COR-L47 (cell line): ENCODE measurements around the gene MDM2.
"Not testable (repeated sequence)": the region's sequence is repeated elsewhere in the genome, so short reads cannot be mapped to it uniquely, and the experiment has no call there.

Experiments
- DNase-seq: peaks from one replicate; lab custom pipeline; 2025; lab: John Stamatoyannopoulos, UW

Gene MDM2

DNA sequence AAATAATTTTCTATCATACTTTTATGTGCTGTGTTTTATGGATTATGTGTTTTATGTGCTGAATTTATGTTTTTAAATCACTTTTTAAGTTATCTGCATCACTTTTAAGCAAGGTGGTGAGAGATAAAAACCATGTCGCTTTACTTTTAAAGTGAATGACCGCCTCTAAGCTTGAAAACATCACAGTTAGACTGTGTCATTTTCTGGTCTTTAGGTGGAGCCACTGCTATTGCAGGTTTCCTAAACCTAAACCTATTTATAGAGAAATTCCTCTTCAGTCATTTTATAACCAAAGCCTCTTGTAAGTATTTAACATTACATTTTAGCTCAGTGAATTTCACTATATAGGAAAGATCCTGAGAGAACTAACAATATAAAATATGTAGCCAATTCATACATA, 21.0 kb upstream of the MDM2 start:
- DNase-seq, result no peak

DNA sequence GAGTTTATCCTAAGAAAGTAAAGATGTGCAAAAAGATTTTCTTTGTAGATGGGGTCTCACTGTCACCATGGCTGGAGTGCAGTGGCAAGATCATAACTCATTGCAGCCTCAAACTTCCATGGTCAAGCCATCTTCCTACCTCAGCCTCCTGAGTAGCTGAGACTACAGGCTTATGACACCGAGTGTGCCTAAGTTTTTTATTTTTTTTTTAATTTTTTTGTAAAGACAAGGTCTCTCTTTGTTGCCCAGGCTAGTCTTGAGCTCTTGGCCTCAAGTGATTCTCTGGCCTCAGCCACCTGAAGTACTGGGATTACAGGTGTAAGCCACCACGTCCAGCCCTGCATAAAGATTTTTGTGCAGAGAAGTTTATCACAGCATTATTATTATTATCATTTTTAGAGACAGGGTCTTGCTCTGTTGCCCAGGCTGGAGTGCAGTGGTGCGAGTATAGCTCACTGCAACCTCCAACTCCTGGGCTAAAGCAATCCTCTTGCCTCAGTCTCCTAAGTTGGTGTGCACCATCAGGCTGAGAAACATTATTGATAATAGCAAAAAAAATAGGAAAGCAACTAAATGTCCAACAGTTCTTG, 19.3 kb upstream of the MDM2 start:
- no peak for DNase-seq

DNA sequence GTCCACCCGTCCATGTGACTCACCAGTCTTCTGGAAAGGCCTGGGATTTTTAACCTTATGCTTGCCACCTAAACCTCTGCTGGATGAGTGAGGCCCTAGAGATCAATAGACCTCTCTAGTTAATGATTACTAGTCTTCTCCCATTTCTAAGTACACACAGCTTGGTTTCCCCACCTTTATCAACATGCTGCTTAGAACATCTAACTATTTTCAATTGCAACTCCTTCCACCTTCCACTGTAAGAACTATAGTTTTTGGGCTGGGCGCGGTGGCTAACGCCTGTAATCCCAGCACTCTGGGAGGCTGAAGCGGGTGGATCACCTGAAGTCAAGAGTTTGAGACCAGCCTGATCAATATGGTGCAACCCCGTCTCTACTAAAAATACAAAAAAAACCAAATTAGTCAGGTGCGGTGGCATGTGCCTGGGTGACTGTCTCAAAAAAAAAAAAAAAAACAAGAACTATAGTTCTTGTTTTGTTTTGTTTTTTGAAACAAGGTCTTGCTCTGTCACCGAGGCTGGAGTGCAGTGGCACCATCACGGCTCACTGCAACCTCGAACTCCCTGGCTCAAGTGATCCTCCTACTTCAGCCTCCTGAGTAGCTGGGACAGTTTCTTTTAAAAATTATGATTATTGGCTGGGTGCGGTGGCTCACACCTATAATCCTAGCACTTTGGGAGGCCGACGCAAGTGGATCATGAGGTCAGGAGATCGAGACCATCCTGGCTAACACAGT, 18.7 kb upstream of the MDM2 start:
- no peak for DNase-seq

DNA sequence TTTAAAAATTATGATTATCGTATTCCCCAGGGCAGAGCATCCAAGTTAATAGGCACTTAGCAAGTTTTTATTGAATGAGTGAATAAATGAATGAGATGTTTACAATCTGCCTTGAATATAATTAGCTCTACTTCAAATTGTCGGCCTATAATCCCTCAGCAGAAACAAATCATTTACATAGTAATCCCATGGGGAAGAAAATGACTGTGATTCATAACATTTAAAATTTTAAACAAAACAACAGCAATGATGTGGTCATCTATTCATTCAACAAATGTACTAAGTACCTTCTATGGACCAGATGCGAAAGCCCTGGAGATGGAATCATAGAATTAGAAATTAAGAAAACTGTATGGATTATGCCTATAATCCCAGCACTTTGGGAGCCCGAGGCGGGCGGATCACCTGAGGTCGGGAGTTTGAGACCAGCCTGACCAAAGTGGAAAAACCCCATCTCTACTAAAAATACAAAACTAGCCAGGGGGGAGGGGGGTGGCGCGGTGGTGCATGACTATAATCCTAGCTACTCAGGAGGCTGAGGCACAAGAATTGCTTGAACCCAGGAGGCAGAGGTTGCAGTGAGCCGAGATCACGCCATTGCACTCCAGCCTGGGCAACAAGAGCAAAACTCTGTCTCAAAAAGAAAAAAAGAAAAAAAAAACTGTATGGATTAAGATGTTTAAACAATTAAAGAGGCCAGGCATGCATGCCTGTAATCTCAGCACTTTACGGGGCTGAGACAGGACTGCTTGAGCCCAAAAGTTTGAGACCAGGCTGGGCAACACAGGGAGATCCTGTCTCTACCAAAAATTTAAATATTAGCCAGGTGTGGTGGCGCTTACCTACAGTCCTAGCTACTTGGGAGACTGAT, 17.7 kb upstream of the MDM2 start:
- DNase-seq, result no peak

DNA sequence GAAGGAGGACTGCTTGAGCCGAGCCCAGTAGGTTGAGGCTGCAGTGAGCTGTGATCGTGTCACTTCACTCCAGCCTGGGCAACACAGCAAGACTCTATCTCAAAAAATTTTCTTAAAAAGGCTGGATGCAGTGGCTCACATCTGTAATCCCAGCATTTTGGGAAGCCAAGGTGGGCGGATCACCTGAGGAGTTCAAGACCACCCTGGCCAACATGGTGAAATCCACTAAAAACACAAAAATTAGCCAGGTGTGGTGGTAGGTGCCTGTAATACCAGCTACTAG, 17.1 kb upstream of the MDM2 start:
- no peak for DNase-seq

DNA sequence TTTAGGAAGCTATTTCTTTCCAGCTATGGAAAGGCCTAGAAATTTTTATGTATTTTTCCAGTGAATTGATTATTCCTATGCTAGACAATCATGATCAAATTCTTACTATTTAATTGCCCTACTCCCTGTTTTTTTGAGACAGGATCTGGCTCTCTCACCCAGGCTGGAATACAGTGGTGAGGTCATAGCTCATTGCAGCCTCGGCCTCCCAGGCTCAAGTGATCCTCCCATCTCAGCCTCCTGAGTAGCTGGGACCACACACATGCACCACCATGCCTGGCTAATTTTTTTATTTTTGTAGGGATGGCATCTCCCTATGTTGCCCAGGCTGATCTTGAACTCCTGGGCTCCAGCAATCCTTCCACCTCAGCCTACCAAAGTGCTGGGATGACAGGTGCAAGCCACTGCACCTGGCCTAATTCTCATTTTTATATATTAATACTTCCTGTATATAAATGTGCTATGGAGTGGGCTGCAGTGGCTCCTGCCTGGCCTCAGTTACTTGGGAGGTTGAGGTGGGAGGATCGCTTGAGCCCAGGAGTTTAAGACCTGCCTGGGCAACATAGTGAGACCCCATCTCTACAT, 16.0 kb upstream of the MDM2 start:
- no peak for DNase-seq

DNA sequence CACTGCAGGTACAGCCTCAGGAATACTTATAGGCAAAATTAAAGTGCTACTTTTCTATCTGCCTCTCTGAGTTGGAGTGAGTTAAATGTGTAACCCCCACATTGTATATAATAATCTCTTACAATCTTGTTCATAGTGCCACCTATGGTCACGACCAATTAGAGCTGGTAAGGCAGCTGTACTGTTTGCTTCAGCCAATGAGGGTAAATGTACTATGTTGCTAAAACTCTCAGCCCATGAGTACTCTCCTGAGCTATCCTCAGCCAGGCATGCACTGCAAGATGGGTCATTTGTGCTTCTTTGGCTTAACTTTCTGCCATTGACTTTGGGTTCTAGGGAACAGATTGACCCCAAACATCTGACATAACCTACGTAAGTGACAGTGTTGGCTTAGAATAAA, 15.0 kb upstream of the MDM2 start:
- no peak for DNase-seq

DNA sequence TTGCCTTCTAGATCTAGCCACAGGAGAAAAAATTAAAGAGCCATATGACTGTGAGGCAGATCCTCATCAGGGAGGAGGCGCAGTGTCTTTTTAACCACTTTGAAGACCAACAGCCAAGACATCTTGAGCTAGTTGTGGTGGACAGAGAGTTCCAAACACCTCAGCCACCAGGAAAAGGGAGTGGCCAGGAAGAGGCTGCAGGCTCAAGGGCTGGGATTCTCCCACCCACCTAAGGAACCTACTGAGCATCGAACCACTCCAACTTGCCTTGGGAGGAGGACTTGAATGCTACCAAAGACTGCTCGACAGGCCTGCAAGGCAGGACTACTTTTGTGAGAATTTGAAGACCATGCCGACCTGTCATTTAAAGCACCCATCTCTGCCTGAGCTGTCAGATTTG, 14.5 kb upstream of the MDM2 start:
- no peak for DNase-seq

DNA sequence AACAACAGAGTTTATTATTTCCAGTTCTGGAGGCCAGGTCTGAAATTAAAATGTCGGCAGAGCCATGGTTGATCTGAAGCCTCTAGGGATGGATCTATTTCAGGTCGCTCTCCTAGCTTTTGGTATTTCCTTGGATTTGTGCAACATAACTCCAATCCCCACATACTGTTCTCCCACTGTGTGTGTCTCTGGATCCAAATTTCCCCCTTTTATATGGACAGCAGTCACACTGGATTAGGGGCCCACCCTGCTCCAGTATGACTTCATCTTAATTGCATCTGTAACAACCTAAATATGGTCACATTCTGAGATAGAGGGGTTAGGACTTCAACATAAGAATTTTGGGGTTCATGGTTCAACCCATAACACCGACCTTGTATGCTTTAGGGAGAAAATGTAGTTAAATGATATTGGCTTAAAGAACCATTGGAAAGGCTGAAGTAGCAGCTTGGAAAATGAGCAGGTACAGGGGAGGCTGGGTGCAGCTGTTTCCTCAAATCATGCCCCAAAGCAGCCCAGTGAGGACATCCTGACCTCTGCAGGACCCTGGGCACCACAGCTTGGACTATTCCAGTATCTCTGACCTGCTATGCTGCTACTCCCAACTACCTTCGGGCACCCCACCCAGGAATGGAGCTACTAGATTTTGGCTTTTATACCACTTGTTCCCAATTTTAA, 13.9 kb upstream of the MDM2 start:
- no peak for DNase-seq

DNA sequence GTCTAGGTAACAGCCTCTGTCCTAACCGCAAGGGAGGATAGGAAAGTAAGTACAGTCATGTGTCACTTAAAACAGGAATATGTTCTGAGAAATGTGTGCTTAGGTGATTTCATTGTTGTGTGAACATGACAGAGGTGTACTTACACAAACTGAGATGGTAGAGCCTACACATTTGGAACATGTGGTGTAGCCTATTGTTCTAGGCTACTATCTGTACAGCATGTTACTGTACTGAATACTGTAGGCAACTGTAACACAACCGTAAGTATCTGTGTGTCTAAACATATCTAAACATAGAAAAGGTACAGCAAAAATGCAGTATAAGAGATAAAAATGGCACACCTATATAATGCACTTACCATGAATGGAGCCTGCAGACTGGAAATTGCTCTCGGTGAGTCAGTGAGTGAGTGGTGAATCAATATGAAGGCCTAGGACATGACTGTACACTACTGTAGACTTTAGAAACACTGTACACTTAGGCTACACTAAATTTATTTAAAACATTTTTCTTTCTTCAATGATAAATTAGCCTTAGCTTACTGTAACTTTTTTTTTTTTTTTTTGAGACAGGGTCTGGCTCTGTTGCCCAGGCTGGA, 13.2 kb upstream of the MDM2 start:
- no peak for DNase-seq

DNA sequence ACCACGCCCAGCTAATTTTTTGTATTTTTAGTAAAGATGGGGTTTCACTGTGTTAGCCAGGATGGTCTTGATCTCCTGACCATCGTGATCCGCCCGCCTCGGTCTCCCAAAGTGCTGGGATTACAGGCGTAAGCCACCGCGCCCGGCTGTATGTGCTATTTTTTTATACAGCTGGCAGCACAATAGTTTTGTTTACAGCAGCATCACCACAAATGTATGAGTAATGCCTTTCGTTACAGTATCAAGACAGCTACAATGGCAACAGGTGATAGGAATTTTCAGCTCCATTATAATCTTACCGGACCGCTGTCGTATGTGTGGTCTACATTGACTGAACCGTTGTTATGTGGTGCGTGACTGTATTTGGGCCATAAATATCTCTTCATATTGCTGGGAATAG, 11.6 kb upstream of the MDM2 start:
- no peak for DNase-seq

DNA sequence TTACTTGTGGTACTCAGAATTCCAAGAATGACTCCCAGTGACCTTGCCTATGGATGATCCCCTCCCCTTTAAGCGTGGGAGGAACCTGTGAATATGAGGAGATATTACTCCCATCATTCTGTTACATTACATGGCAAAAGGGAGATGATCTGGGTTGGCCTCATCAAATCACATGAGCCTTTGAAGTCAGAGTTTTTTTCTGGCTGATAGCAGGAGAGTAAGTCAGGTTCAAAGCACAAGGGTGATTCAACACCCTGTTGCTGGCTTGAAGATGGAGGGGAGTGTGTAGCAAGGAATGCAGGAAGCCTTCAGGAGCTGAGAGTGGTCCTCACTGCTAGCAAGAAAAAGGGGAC, 9.1 kb upstream of the MDM2 start:
- no peak for DNase-seq

DNA sequence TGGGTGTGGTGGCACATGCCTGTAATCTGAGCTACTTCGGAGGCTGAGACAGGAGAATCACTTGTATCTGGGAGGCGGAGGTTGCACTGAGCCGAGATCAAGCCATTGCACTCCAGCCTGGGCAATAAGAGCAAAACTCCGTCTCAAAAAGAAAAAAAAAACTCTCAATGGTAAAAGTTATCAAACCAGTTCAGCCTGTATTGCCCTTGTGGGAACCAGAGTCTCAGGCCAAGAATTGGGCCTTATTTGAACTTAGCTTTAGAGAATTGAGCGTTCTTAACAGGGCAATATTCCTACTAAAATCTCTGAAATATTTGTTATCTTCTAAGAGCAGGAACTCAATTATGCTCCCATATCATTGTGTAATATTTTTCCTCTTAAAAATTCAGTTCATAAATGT, 7.7 kb upstream of the MDM2 start:
- DNase-seq, result no peak

DNA sequence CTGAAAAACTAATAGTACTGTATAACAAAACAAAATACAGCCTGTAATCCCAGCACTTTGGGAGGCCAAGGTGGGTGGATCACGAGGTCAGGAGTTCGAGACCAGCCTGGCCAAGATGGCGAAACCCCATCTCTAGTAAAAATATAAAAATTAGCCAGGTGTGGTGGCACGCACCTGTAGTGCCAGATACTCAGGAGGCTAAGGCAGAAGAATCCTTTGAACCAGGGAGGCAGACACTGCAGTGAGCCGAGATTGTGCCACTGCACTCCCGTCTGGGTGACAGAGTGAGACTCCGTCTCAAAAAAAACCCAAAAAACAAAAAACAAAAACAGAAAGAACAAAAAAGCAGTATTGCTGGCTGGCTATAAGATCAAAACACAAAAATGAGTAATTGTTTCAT, 6.9 kb upstream of the MDM2 start:
- not testable (repeated sequence) for DNase-seq

DNA sequence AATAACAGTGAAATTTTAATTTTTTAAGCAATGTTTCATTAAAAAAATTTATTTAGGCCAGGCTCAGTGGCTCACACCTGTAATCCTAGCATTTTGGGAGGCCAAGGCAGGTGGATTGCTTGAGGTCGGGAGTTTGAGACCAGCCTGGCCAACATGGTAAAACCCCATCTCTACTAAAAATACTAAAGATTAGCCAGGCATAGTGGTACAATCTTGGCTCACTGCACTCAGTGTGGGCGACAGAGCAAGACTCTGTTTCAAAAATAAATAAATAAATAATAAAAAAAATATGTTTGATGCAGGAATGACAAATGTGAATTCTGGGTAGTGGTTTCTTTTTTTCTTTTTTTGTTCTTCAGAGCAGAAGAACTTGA, 5.6 kb upstream of the MDM2 start:
- DNase-seq, result not testable (repeated sequence)

DNA sequence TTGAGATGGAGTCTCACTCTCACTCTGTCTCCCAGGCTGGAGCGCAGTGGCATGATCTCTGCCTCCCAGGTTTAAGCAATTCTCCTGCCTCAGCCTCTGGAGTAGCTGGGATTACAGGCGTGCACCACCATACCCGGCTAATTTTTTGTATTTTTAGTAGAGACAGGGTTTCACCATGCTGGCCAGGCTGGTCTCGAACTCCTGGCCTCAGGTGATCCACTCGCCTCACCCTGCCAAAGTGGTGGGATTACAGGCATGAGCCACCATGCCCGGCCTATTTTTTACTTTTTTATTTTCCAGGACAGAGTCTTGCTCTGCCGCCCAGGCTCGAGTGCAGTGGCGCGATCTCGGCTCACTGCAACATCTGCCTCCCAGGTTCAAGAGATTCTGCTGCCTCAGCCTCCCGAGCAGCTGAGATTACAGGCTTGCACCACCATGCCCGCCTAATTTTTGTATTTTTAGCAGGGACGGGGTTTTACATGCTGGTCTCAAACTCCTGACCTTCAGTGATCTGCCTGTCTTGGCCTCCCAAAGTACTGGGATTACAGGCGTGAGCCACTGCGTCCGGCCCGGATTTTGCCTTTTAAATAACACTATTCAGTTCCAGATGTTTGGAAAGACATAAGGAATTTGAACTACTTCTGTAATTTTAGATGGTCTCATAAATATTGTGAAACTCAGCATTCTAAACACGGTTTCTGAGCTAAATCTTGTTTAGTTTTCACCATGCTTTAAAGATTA, 4.9 kb upstream of the MDM2 start:
- not testable (repeated sequence) for DNase-seq

DNA sequence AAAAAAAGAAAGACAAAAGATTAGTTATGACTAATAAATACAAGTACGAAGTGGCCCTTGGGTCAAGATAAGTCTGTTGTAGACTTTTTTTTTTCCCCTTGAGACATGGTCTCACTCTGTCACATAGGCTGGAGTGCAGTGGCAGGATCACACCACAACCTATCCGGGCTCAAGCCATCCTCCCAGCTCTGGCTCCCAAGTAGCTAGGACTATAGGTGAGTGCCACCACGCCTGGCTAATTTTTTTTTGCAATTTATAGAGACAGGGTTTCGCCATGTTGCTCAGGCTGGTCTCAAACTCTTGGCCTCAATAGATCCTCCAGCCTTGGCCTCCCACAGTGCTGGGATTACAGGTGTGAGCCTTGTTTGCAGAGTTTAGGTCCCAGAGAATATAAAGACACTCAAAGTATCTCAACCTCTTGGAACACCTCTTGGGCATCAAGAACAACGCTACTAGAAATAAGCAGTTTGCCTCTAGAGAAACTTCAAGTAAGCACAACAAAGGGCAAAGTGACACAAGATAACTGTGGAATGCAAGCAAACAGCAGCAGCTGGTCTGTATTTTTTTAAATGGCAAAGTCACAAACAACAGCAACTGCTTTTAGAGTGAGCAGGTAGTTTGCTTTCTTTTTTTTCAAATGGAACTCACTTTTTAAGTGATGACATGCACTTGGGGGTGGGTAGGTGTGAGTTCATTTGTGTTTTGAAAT, 3.9 kb upstream of the MDM2 start:
- no peak for DNase-seq

DNA sequence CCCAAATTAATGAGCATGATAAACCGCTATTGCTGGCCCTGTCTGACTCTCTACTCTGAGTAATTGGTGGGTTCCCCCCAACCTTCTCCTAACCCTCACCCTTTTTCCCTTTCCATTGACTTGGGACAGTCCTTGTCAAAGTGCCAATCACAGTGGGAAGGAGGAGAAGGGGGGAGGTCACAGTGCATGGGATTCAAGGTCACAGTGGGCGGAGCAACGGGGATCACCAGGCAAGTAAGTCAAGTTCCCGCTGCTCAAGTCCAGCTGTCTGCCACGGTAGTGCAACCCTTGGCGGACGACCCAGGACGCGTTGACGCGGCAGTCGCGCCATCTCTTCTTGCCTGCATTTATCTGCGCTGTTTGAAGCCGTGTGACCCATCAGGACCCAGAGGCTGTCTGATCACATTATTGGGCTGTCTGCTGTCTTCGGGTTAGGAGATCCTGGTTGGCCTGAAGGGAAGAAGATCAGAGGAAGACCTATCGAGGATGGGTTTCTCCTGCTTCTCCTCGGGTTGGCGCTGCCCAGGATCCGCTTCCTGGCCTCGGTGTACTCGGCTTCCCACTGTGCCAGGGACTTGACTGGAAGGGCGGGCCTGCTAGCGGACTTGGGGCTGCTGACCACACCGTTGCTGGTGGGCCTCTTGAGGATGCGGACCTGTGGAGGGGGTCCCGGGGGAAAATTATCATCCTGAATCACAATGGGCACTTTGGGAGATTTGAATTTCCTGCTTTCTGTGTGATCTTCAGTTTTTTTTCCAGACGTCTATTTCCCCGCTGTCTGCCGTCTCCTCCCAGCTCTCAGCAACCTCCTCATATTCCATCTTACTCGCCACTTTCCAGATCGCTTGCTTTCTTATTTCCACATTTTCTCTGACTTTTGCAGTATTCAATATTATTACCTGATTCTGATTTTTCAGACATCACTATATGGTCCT, 3.1 kb upstream of the MDM2 start:
- DNase-seq, result no peak

DNA sequence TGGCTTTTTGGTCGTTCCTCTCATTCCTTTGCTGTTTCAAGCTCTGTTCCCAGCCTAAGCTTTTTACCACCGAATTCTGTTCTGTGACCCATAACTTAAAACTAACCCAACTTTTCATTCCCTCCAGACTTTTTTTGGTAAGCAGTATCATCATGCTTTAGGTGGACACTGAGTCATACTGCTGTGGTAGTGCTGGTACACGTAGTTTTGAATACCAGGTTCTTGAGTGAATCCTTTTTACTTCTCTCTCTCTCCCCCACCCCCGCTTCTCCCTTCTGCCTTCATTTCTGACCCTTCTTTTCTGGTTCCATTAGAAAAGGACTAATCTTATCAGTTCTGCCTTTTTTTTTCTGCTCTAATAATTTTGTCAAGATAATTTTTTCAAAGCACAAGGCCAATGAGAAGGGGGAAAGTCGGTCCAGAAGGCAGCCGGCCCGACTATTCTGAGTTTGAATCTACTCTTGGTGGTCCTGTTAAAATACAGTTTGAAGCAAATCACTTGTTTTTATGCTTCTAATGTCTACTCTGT, 2.3 kb upstream of the MDM2 start:
- no peak for DNase-seq
